Measurements from ENCODE around the gene NOS1AP. TPM values are rescaled to one million over a fixed set of nuclear protein-coding genes. Genes with fewer than 3 reads are reported as not detected.

NOS1AP gene
- polyA plus RNA-seq, 1 of the 3 experiments (the other 2 are of a cell fraction), result 0.03 TPM

GRCh38 chr1:162389971-162390370 lies 320.5 kb downstream of the NOS1AP start:
- H3K9ac ChIP-seq, result no peak overlapping the region
- H3K4me3 ChIP-seq (ENCODE audit: low read depth in 2 of 2, low read length in 1 of 2), result no peak overlapping the region

More at GRCh38 chr1:162389971-162390370, 320.5 kb downstream of the NOS1AP start:
- H4K20me1 ChIP-seq (ENCODE audit: insufficient read depth), result no peaks in the 10 kb centered on the region
- H3K4me2 ChIP-seq, result no peak overlapping the region
- H3K36me3 ChIP-seq (replicated peaks in 1 of 2; ENCODE audit: control insufficient read depth in 1 of 2, insufficient read depth in 2 of 2, low read length in 1 of 2), result no peaks in the 10 kb centered on the region
- POLR2A ChIA-PET, result no interaction called here
- no peak for TF ChIP-seq TAF1 (IDR thresholded peaks at IDR 0.05; ENCODE audit: borderline replicate concordance, low read depth, low read length)
- TF ChIP-seq MEF2A (IDR thresholded peaks at IDR 0.05; ENCODE audit: borderline replicate concordance, low read depth), result no peak
- no peak for TF ChIP-seq ELF1 (IDR thresholded peaks at IDR 0.05)
- no peak for TF ChIP-seq TCF12 (IDR thresholded peaks at IDR 0.05)
- TF ChIP-seq FOXM1 (IDR thresholded peaks at IDR 0.05; ENCODE audit: low read depth), result no peak
- no peak for TF ChIP-seq SIN3A (IDR thresholded peaks at IDR 0.05; ENCODE audit: borderline replicate concordance, low read depth, low read length)
- no peak for TF ChIP-seq RXRA (IDR thresholded peaks at IDR 0.05; ENCODE audit: borderline replicate concordance, low read depth)
- no peak for TF ChIP-seq USF2 (IDR thresholded peaks at IDR 0.05; ENCODE audit: borderline replicate concordance, low read depth, low read length)
- no peak for TF ChIP-seq USF1 (IDR thresholded peaks at IDR 0.05; ENCODE audit: borderline replicate concordance, low read depth)
- TF ChIP-seq GABPA (IDR thresholded peaks at IDR 0.05; ENCODE audit: low read depth), result no peak
- TF ChIP-seq PBX3 (IDR thresholded peaks at IDR 0.05), result no peak
- TF ChIP-seq SMC3 (IDR thresholded peaks at IDR 0.05; ENCODE audit: low read depth, low read length), result no peak
- no peak for TF ChIP-seq EP300 (IDR thresholded peaks at IDR 0.05; ENCODE audit: borderline replicate concordance in 1 of 2, low read depth in 1 of 2, low read length in 1 of 2)
- TF ChIP-seq TEAD4 (IDR thresholded peaks at IDR 0.05; ENCODE audit: borderline replicate concordance, insufficient read depth), result no peak
- no peak for TF ChIP-seq IRF3 (IDR thresholded peaks at IDR 0.05; ENCODE audit: low read depth, low read length)
- peaks cover 5% of the 10 kb centered on the region for H3F3A ChIP-seq (replicated peaks; ENCODE audit: insufficient read depth)
- no peak overlapping the region for H2AFZ ChIP-seq (ENCODE audit: low read depth)
- H3K27ac ChIP-seq (ENCODE audit: low read depth in 2 of 2, low read length in 1 of 2), result no peak overlapping the region
- WGBS (ENCODE audit: low lambda C conversion rate), result 79% methylated on average over 9 of the region's 9 CpGs
- H3K9me2 ChIP-seq, result no peaks in the 10 kb centered on the region
- H3K4me1 ChIP-seq (ENCODE audit: control insufficient read depth in 1 of 2, insufficient read depth in 2 of 2, low read depth in 1 of 2, low read length in 1 of 2), result peaks cover 0 to 19% of the 10 kb centered on the region in 2 experiments; a peak in 1 of 4 replicates
- no peaks in the 10 kb centered on the region for H3K79me2 ChIP-seq (ENCODE audit: insufficient read depth)
- H3K9me3 ChIP-seq, result no peaks in the 10 kb centered on the region
- DNase-seq, result no peak
- CTCF ChIA-PET, result interaction anchor here (1.0 to 6.2 kb wide), 8 partner anchors 12 to 597 kb away, joined by 3 to 63 read pairs (median 3); no protein-coding TSS in a partner anchor
- peaks cover 4% of the 10 kb centered on the region; the same call in 1 of the 2 replicates for H3K27me3 ChIP-seq (ENCODE audit: insufficient read depth)

Data from SK-N-SH (cell line).